GM12878 (cell line): ENCODE results near the gene ZNF662. TPM values are rescaled to one million over a fixed set of nuclear protein-coding genes. Genes with fewer than 3 reads are reported as not detected.

Experiments used
- ATAC-seq: fragments of 200-7000 bp; cut with Tn5 transposase; 3 replicates; pipeline ENCODE4 v1.9.1; 2020; ENCODE audit warnings: mild to moderate bottlenecking, moderate library complexity
- BruUV-seq: library from RNA; stranded (reverse); fragments of 400-500 nt; replicated peaks from 2 replicates; lab custom pipeline; 2021; lab: Mats Ljungman, UMichigan
- CTCF ChIA-PET: fragments of 300-600 bp; sonication (Branson Sonifier 250); formaldehyde crosslinking; extraction: SDS; loops from one replicate; lab custom pipeline; 2021; ENCODE audit warnings: inconsistent platforms; lab: Yijun Ruan, JAX
- POLR2A ChIA-PET: fragments of 350-600 bp; formaldehyde crosslinking; extraction: SDS; loops from one replicate; lab custom pipeline; 2021; ENCODE audit warnings: inconsistent platforms; lab: Charles Lee
- RAD21 ChIA-PET: fragments of 300-600 bp; sonication (Branson Sonifier 250); formaldehyde crosslinking; loops from one replicate; lab custom pipeline; 2023; ENCODE audit warnings: antibody characterized with exemption; ENCODE audit not compliant: unreplicated experiment; lab: Charles Lee
- SMC1A ChIA-PET: fragments of 300-600 bp; sonication (Branson Sonifier 250); formaldehyde crosslinking; loops from one replicate; lab custom pipeline; 2023; ENCODE audit not compliant: unreplicated experiment, uncharacterized antibody; lab: Charles Lee
- DNase-seq: peaks from one replicate; pipeline ENCODE4 v3.0.0-alpha.2; 2011; ENCODE audit warnings: low read depth, low spot score
- FAIRE-seq: peaks from 3 replicates; lab custom pipeline; 2011; peaks lifted over from hg19 to GRCh38; lab: Jason Lieb, UNC
- H2AFZ ChIP-seq: 2 replicates; pipeline ENCODE4 v1.6.0; 2011; ENCODE audit warnings: low read depth, low read length, control low read depth; ENCODE audit not compliant: control insufficient read depth
- H3K27ac ChIP-seq: 2 replicates; pipeline ENCODE4 v1.5.1; 2011; ENCODE audit warnings: control low read depth; ENCODE audit not compliant: control insufficient read depth, insufficient read depth
- H3K27me3 ChIP-seq, 2 experiments: replicated peaks in 1 of 2; 2 replicates each; pipeline versions ENCODE4 v1.6.0 to v1.6.1; 2011; ENCODE audit warnings: low read length in 1 of 2; ENCODE audit not compliant: control insufficient read depth in 2 of 2, insufficient read depth in 2 of 2
- H3K36me3 ChIP-seq, 2 experiments: 2 replicates each; pipeline ENCODE4 v1.5.1; 2011; ENCODE audit warnings: low read length in 1 of 2; ENCODE audit not compliant: control insufficient read depth in 2 of 2, insufficient read depth in 2 of 2
- H3K4me1 ChIP-seq: 2 replicates; pipeline ENCODE4 v1.6.1; 2011; ENCODE audit warnings: mild to moderate bottlenecking, low read length, moderate library complexity, mixed read lengths; ENCODE audit not compliant: control insufficient read depth, insufficient read depth
- H3K4me2 ChIP-seq: 2 replicates; pipeline ENCODE4 v1.6.0; 2011; ENCODE audit warnings: control low read depth; ENCODE audit not compliant: control insufficient read depth, insufficient read depth
- H3K4me3 ChIP-seq: fragments of 200-600 bp; sonication (generic); 2 replicates; pipeline ENCODE4 v1.5.1; 2016
- H3K79me2 ChIP-seq: 2 replicates; pipeline ENCODE4 v1.6.0; 2011; ENCODE audit warnings: low read length; ENCODE audit not compliant: control insufficient read depth, insufficient read depth
- H3K9ac ChIP-seq: 2 replicates; pipeline ENCODE4 v1.8.0; 2011; ENCODE audit warnings: low read length, control low read depth, mixed read lengths; ENCODE audit not compliant: control insufficient read depth, insufficient read depth
- H3K9me3 ChIP-seq: replicated peaks from 3 replicates; pipeline ENCODE4 v1.5.1; 2011; ENCODE audit warnings: mild to moderate bottlenecking, low read length; ENCODE audit not compliant: control insufficient read depth, insufficient read depth
- H4K20me1 ChIP-seq: 2 replicates; pipeline ENCODE4 v1.6.0; 2011; ENCODE audit not compliant: control insufficient read depth, insufficient read depth
- ASH2L ChIP-seq: fragments of 300-600, 200-600 bp; sonication (generic); IDR thresholded peaks from 2 replicates; pipeline ENCODE4 v1.6.1; 2017; ENCODE audit warnings: low read depth, mild to moderate bottlenecking, borderline replicate concordance
- GATAD2B ChIP-seq: fragments of 450-650 bp; conservative IDR thresholded peaks from 2 replicates; pipeline ENCODE4 v1.6.1; 2017; ENCODE audit warnings: low read depth, mild to moderate bottlenecking, moderate library complexity
- IKZF1 ChIP-seq: fragments of 450-650 bp; conservative IDR thresholded peaks from 2 replicates; pipeline ENCODE4 v1.6.1; 2017; ENCODE audit warnings: antibody characterized with exemption, mild to moderate bottlenecking
- MEF2A ChIP-seq: IDR thresholded peaks from 2 replicates; pipeline ENCODE4 v1.6.1; 2011; ENCODE audit warnings: low read depth, mild to moderate bottlenecking, low read length, moderate library complexity; ENCODE audit not compliant: insufficient read depth
- SREBF1 ChIP-seq: IDR thresholded peaks from 2 replicates; pipeline ENCODE4 v1.6.1; 2012; ENCODE audit warnings: mild to moderate bottlenecking, low read length
- ZNF217 ChIP-seq: fragments of 450-650 bp; IDR thresholded peaks from 2 replicates; pipeline ENCODE4 v1.6.1; 2017; ENCODE audit warnings: antibody characterized with exemption, mild to moderate bottlenecking
- ZNF384 ChIP-seq: IDR thresholded peaks from 2 replicates; pipeline ENCODE4 v1.6.1; 2012; ENCODE audit warnings: low read depth, mild to moderate bottlenecking, low read length, improper control_type of control experiment, borderline replicate concordance
- WGBS: methylation state at CpG from one replicate; pipeline ENCODE4 v1.1.6; 2016; ENCODE audit warnings: low lambda C conversion rate; ENCODE audit not compliant: insufficient replicate concordance, insufficient coverage; ENCODE audit errors: missing lambda C conversion rate; 5-methylcytosine and 5-hydroxymethylcytosine counted together
- in situ Hi-C: fragments of 300-500 bp; cut with MboI; formaldehyde crosslinking; loops from 9 replicates; pipeline ENCODE4 v1.14.3; 2018; ENCODE audit warnings: mixed read lengths
- intact Hi-C: fragments of 100-400 bp; cut with micrococcal nuclease; formaldehyde crosslinking; loops from one replicate; pipeline ENCODE4 v1.14.2; 2022; ENCODE audit not compliant: unreplicated experiment
- polyA plus RNA-seq, 11 experiments: library from polyadenylated mRNA; depleted of rRNA in 4 of 11; unstranded in 6 of 11; stranded (reverse) in 5 of 11; fragments of >200 nt; fragmentation: Nextera tagmentation in 4 of 11; fragmentation: Illumina TruSeq in 1 of 11; extraction: Ambion mirVana in 4 of 11; extraction: Trizol in 1 of 11; gene quantifications; 1 replicate in 1 of 11; 2 replicates in 10 of 11; pipeline versions ENCODE4 v1.2.1 to v1.2.3, GENCODE V29; 2011 to 2016; ENCODE audit warnings: inconsistent platforms in 2 of 11, missing spikeins in 2 of 11, low read depth in 1 of 11
- total RNA-seq, 4 experiments: library from RNA; depleted of rRNA in 3 of 4; stranded (reverse); fragments of >200 nt in 3 of 4; fragmentation: Illumina TruSeq in 1 of 4; extraction: Trizol in 1 of 4; gene quantifications; 2 replicates each; pipeline versions ENCODE4 v1.2.1 to v1.2.3, GENCODE V29; 2013 to 2021
- TF ChIP-seq, protein P1 (sequence below): fragments of 450-650 bp; formaldehyde crosslinking; IDR thresholded peaks from 2 replicates; pipeline ENCODE4 v1.5.0; 2022; ENCODE audit warnings: mild to moderate bottlenecking, missing genetic modification characterization
- TF ChIP-seq, protein P2 (sequence below): fragments of 450-650 bp; IDR thresholded peaks from 2 replicates; pipeline ENCODE4 v1.6.1; 2016; ENCODE audit warnings: mild to moderate bottlenecking, moderate library complexity, borderline replicate concordance

The ZNF662 gene
- total and polyA plus RNA-seq, 10 of the 15 experiments (the other 5 are each of a cell fraction or from before 2014, with no cell fraction given), result not detected

DNA sequence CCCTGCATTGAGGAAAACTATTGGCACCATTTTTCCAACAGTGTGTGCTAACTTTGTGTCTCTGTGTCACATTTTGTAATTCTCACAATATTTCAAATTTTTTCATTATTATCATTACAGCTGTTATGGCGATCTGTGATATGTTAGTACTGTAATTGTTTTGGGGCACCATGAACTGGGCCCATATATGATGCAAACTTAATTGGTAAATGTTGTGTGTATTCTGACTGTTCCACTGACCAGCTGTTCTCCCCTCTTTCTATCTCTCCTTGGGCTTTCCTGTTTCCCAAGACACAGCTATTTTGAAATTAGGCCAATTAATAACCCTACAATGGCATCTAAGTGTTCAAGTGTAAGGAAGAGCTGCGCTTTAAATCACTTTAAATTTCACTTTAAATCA lies 28.1 kb upstream of the ZNF662 start:
- no TSS peak for BruUV-seq
- no peaks in the 10 kb centered on the region for H3K27me3 ChIP-seq
- ChIA-PET RAD21 (interaction anchor here (0.6 to 1.9 kb wide), 3 partner anchors 30 to 47 kb away, joined by 6 to 9 read pairs (median 6); no protein-coding TSS in a partner anchor), SMC1A (interaction anchor here (1.1 to 3.5 kb wide), 3 partner anchors 11 to 135 kb away, joined by 3 to 9 read pairs (median 4); no protein-coding TSS in a partner anchor), CTCF (interaction anchor here (1.4 to 2.8 kb wide), 5 partner anchors 38 to 193 kb away, joined by 4 to 21 read pairs (median 12); no protein-coding TSS in a partner anchor)
- H3K36me3 ChIP-seq, result no peaks in the 10 kb centered on the region
- H4K20me1 ChIP-seq, result no peaks in the 10 kb centered on the region
- H3K9ac ChIP-seq, result no peak overlapping the region
- TF ChIP-seq ASH2L (no peak), SREBF1 (no peak), ZNF217 (no peak), MEF2A (no peak), ZNF384 (no peak), GATAD2B (no peak), IKZF1 (no peak)
- TF ChIP-seq, protein P1, sequence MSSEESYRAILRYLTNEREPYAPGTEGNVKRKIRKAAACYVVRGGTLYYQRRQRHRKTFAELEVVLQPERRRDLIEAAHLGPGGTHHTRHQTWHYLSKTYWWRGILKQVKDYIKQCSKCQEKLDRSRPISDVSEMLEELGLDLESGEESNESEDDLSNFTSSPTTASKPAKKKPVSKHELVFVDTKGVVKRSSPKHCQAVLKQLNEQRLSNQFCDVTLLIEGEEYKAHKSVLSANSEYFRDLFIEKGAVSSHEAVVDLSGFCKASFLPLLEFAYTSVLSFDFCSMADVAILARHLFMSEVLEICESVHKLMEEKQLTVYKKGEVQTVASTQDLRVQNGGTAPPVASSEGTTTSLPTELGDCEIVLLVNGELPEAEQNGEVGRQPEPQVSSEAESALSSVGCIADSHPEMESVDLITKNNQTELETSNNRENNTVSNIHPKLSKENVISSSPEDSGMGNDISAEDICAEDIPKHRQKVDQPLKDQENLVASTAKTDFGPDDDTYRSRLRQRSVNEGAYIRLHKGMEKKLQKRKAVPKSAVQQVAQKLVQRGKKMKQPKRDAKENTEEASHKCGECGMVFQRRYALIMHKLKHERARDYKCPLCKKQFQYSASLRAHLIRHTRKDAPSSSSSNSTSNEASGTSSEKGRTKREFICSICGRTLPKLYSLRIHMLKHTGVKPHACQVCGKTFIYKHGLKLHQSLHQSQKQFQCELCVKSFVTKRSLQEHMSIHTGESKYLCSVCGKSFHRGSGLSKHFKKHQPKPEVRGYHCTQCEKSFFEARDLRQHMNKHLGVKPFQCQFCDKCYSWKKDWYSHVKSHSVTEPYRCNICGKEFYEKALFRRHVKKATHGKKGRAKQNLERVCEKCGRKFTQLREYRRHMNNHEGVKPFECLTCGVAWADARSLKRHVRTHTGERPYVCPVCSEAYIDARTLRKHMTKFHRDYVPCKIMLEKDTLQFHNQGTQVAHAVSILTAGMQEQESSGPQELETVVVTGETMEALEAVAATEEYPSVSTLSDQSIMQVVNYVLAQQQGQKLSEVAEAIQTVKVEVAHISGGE (CRISPR knock-in tag), result no peak
- TF ChIP-seq, protein P2, sequence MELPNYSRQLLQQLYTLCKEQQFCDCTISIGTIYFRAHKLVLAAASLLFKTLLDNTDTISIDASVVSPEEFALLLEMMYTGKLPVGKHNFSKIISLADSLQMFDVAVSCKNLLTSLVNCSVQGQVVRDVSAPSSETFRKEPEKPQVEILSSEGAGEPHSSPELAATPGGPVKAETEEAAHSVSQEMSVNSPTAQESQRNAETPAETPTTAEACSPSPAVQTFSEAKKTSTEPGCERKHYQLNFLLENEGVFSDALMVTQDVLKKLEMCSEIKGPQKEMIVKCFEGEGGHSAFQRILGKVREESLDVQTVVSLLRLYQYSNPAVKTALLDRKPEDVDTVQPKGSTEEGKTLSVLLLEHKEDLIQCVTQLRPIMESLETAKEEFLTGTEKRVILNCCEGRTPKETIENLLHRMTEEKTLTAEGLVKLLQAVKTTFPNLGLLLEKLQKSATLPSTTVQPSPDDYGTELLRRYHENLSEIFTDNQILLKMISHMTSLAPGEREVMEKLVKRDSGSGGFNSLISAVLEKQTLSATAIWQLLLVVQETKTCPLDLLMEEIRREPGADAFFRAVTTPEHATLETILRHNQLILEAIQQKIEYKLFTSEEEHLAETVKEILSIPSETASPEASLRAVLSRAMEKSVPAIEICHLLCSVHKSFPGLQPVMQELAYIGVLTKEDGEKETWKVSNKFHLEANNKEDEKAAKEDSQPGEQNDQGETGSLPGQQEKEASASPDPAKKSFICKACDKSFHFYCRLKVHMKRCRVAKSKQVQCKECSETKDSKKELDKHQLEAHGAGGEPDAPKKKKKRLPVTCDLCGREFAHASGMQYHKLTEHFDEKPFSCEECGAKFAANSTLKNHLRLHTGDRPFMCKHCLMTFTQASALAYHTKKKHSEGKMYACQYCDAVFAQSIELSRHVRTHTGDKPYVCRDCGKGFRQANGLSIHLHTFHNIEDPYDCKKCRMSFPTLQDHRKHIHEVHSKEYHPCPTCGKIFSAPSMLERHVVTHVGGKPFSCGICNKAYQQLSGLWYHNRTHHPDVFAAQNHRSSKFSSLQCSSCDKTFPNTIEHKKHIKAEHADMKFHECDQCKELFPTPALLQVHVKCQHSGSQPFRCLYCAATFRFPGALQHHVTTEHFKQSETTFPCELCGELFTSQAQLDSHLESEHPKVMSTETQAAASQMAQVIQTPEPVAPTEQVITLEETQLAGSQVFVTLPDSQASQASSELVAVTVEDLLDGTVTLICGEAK, result no peak
- TF ChIP-seq, all 136 proteins: peak for 0
- in situ Hi-C loops, result loop anchor here (5.0 kb wide), 2 partner anchors 41 to 96 kb away; no protein-coding TSS in a partner anchor
- Histone ChIP-seq H3K4me2 (no peak overlapping the region), H3K9me3 (no peaks in the 10 kb centered on the region; the same call in 2 of the 3 replicates), H2AFZ (no peak overlapping the region), H3K4me1 (peaks cover 4% of the 10 kb centered on the region; the same call in 1 of the 2 replicates), H3K4me3 (no peak overlapping the region), H3K79me2 (no peaks in the 10 kb centered on the region), H3K27ac (no peak overlapping the region)
- intact Hi-C loops, result no loop called here
- POLR2A ChIA-PET, result interaction anchor here (0.7 kb wide), 1 partner anchor 35 kb away, joined by 3 read pairs; no protein-coding TSS in a partner anchor
- WGBS, result 20% methylated on average over 2 of the region's 2 CpGs
- DNase-seq, result no peak
- FAIRE-seq, result no peak
- ATAC-seq, result no peak
